ENCODE data around the gene SUPT20H. TPM values are rescaled to one million over a fixed set of nuclear protein-coding genes. Genes with fewer than 3 reads are reported as not detected.

SUPT20H gene
- total and polyA plus RNA-seq, 2 donors (not counting 3 experiments of a cell fraction or from before 2014, with no cell fraction given) = 47.2 to 70.7 TPM

DNA sequence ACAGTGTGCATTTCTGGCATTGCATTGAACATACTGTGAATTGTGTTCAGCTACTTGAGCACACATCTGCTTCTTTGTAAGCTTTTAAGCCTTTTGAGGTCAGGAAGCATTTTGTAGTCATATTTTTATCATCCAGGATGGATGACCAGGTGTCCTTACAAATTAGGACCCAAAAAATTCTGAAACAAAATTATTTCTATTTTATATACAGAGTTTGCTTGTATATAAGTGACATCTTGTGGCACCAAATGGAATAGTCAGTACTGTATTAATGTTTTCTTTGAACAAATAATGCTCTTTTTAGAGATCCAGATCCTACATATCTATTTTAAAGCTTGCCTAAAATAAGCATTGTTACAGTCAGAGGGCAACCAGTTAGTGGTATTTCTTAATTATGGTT is 9.5 kb upstream of the SUPT20H start:
- no peak overlapping the region for H3K27ac ChIP-seq (ENCODE audit: insufficient read depth, low read depth, low read length)
- FAIRE-seq (peak; percentile 24), DNase-seq (ENCODE audit: low read depth, low spot score) (peak; percentile 15)
- intact Hi-C loops (cut with micrococcal nuclease) = loop anchor here (1.0 kb wide), 1 partner anchor 649 kb away; no protein-coding TSS in a partner anchor
- H3K9me1 ChIP-seq (replicated peaks; ENCODE audit: control insufficient read depth, extremely low read depth, insufficient read depth, low read length) = no peaks in the 10 kb centered on the region
- ChIA-PET POLR2A (no interaction called here), CTCF (interaction anchor here (1.0 to 4.2 kb wide), 10 partner anchors 12 to 1090 kb away, joined by 3 to 31 read pairs (median 4); partner anchors contain the start of gene ALG5)
- no TSS peak for BruUV-seq (replicated peaks)
- H3K27me3 ChIP-seq (ENCODE audit: control insufficient read depth in 2 of 2, insufficient read depth in 2 of 2, low read length in 2 of 2) = no peaks in the 10 kb centered on the region
- no peaks in the 10 kb centered on the region for H3K9me3 ChIP-seq (replicated peaks; ENCODE audit: control insufficient read depth, insufficient read depth, low read length)
- H3K79me2 ChIP-seq (ENCODE audit: control insufficient read depth, insufficient read depth, low read length) = no peaks in the 10 kb centered on the region
- no peak overlapping the region for H3K4me2 ChIP-seq (ENCODE audit: insufficient read depth, low read length)
- no peak overlapping the region for H2AFZ ChIP-seq (ENCODE audit: low read depth, low read length)
- dilution Hi-C loops (cut with MboI; ENCODE audit: extremely low pct_ligation_motif_present, low sequenced_read_pairs) = no loop called here
- H3K9ac ChIP-seq (replicated peaks; ENCODE audit: extremely low read depth, insufficient read depth, low read length) = no peak overlapping the region
- no peaks in the 10 kb centered on the region for H3K4me1 ChIP-seq (ENCODE audit: control insufficient read depth, extremely low read depth, insufficient read depth, low read length)
- H3K36me3 ChIP-seq (ENCODE audit: control insufficient read depth in 2 of 2, extremely low read depth in 1 of 2, insufficient read depth in 2 of 2, low read length in 2 of 2) = no peaks in the 10 kb centered on the region
- TF ChIP-seq, protein P1, sequence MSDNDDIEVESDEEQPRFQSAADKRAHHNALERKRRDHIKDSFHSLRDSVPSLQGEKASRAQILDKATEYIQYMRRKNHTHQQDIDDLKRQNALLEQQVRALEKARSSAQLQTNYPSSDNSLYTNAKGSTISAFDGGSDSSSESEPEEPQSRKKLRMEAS (IDR thresholded peaks at IDR 0.05; ENCODE audit: insufficient read depth, insufficient read length) = no peak
- TF ChIP-seq GATA2 (IDR thresholded peaks at IDR 0.05; ENCODE audit: insufficient read depth, insufficient read length, low read depth, low read length) = no peak
- TF ChIP-seq, protein P2, sequence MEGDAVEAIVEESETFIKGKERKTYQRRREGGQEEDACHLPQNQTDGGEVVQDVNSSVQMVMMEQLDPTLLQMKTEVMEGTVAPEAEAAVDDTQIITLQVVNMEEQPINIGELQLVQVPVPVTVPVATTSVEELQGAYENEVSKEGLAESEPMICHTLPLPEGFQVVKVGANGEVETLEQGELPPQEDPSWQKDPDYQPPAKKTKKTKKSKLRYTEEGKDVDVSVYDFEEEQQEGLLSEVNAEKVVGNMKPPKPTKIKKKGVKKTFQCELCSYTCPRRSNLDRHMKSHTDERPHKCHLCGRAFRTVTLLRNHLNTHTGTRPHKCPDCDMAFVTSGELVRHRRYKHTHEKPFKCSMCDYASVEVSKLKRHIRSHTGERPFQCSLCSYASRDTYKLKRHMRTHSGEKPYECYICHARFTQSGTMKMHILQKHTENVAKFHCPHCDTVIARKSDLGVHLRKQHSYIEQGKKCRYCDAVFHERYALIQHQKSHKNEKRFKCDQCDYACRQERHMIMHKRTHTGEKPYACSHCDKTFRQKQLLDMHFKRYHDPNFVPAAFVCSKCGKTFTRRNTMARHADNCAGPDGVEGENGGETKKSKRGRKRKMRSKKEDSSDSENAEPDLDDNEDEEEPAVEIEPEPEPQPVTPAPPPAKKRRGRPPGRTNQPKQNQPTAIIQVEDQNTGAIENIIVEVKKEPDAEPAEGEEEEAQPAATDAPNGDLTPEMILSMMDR (IDR thresholded peaks at IDR 0.05; ENCODE audit: extremely low read depth in 1 of 2, insufficient read depth in 1 of 2, low read depth in 1 of 2, low read length in 2 of 2) = peak; percentile 15 to 25
- no peak for TF ChIP-seq POLR2A (IDR thresholded peaks at IDR 0.05; ENCODE audit: low read depth, low read length)
- no peaks in the 10 kb centered on the region for H4K20me1 ChIP-seq (replicated peaks; ENCODE audit: control insufficient read depth, extremely low read depth, insufficient read depth, low read length)
- no peak overlapping the region for H3K4me3 ChIP-seq (replicated peaks in 1 of 3; ENCODE audit: insufficient read depth in 1 of 3, low read depth in 1 of 3, low read length in 3 of 3)

DNA sequence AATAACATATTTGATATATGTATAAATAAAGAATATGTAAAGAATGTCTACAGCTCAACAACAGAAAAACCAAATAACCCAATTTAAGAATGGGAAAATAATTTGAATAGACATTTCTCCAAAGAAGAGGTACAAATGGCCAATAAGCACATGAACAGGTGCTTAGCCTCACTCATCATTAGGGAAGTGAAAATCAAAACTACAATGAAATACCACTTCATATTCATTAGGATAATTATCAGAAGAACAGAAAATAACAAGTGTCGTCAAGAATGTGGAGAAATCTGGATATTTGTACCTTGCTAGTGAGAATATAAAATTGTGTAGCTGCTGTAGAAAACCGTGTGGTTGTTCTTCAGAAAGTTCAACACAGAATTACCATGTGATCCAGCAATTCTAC is 8.4 kb upstream of the SUPT20H start:
- Histone ChIP-seq H2AFZ (ENCODE audit: low read depth, low read length) (no peak overlapping the region), H3K36me3 (ENCODE audit: control insufficient read depth in 2 of 2, extremely low read depth in 1 of 2, insufficient read depth in 2 of 2, low read length in 2 of 2) (no peaks in the 10 kb centered on the region), H3K4me3 (replicated peaks in 1 of 3; ENCODE audit: insufficient read depth in 1 of 3, low read depth in 1 of 3, low read length in 3 of 3) (no peak overlapping the region), H3K4me2 (ENCODE audit: insufficient read depth, low read length) (no peak overlapping the region), H3K9ac (replicated peaks; ENCODE audit: extremely low read depth, insufficient read depth, low read length) (no peak overlapping the region), H4K20me1 (replicated peaks; ENCODE audit: control insufficient read depth, extremely low read depth, insufficient read depth, low read length) (no peaks in the 10 kb centered on the region), H3K9me3 (replicated peaks; ENCODE audit: control insufficient read depth, insufficient read depth, low read length) (no peaks in the 10 kb centered on the region), H3K79me2 (ENCODE audit: control insufficient read depth, insufficient read depth, low read length) (no peaks in the 10 kb centered on the region), H3K27me3 (ENCODE audit: control insufficient read depth in 2 of 2, insufficient read depth in 2 of 2, low read length in 2 of 2) (no peaks in the 10 kb centered on the region), H3K27ac (ENCODE audit: insufficient read depth, low read depth, low read length) (no peak overlapping the region), H3K4me1 (ENCODE audit: control insufficient read depth, extremely low read depth, insufficient read depth, low read length) (no peaks in the 10 kb centered on the region), H3K9me1 (replicated peaks; ENCODE audit: control insufficient read depth, extremely low read depth, insufficient read depth, low read length) (no peaks in the 10 kb centered on the region)
- POLR2A ChIA-PET = no interaction called here
- CTCF ChIA-PET = interaction anchor here (1.6 to 4.2 kb wide), 2 partner anchors 37 to 784 kb away, joined by 4 to 31 read pairs; no protein-coding TSS in a partner anchor
- intact Hi-C loops (cut with micrococcal nuclease) (loop anchor here (1.0 kb wide), 1 partner anchor 648 kb away; no protein-coding TSS in a partner anchor), dilution Hi-C loops (cut with MboI; ENCODE audit: extremely low pct_ligation_motif_present, low sequenced_read_pairs) (no loop called here)
- no TSS peak for BruUV-seq (replicated peaks)
- DNase-seq (ENCODE audit: low read depth, low spot score) (no peak), FAIRE-seq (no peak)
- no peak for TF ChIP-seq EZH2 (IDR thresholded peaks at IDR 0.05; ENCODE audit: borderline replicate concordance, low read depth, low read length, severe bottlenecking)
- TF ChIP-seq, protein P1 (IDR thresholded peaks at IDR 0.05; ENCODE audit: insufficient read depth, insufficient read length) = no peak
